COLO668 (cell line): ENCODE measurements around the gene NEU3.
"Not testable (repeated sequence)": the region's sequence is repeated elsewhere in the genome, so short reads cannot be mapped to it uniquely, and the experiment has no call there.

Experiments
- DNase-seq: peaks from one replicate; lab custom pipeline; 2025; ENCODE audit not compliant: unreplicated experiment; lab: John Stamatoyannopoulos, UW

Gene NEU3

GRCh38 chr11:74988541-74989259, at the start of gene NEU3:
NEU3 (plus strand) TSS chr11:74988933; CDS start chr11:74989061, 128 bp downstream.
- peak; percentile 63 for DNase-seq

GRCh38 chr11:74941492-74941891, 47.2 kb upstream of the NEU3 start:
- no peak for DNase-seq

- DNase-seq, result no peak
Observed at GRCh38 chr11:74942073-74942759, 46.5 kb upstream of the NEU3 start.

- DNase-seq, result no peak
Observed at GRCh38 chr11:74948546-74948897, 40.2 kb upstream of the NEU3 start.

- DNase-seq, result peak; percentile 95
Observed at GRCh38 chr11:74948898-74949752, 39.6 kb upstream of the NEU3 start, which contains the start of the genes SPCS2 and XRRA1. SPCS2 (plus strand) TSS chr11:74949266; CDS start chr11:74949286, 20 bp downstream. XRRA1 (minus strand) TSS chr11:74949091; CDS start chr11:74940878, 8,213 bp downstream.

GRCh38 chr11:74949753-74950137, 39.0 kb upstream of the NEU3 start:
- no peak for DNase-seq

GRCh38 chr11:74950374-74950969, 38.3 kb upstream of the NEU3 start:
- no peak for DNase-seq

GRCh38 chr11:74951226-74951625, 37.5 kb upstream of the NEU3 start:
- no peak for DNase-seq

- no peak for DNase-seq
Observed at GRCh38 chr11:74952752-74953151, 36.0 kb upstream of the NEU3 start.

GRCh38 chr11:74953451-74953850, 35.3 kb upstream of the NEU3 start:
- DNase-seq, result no peak

- DNase-seq, result no peak
Observed at GRCh38 chr11:74954199-74954598, 34.5 kb upstream of the NEU3 start.

- DNase-seq, result no peak
Observed at GRCh38 chr11:74956397-74957015, 32.2 kb upstream of the NEU3 start.

GRCh38 chr11:74957937-74958629, 30.6 kb upstream of the NEU3 start:
- no peak for DNase-seq

- not testable (repeated sequence) for DNase-seq
Observed at GRCh38 chr11:74960128-74960527, 28.6 kb upstream of the NEU3 start.

GRCh38 chr11:74966651-74967050, 22.1 kb upstream of the NEU3 start:
- no peak for DNase-seq

- DNase-seq, result no peak
Observed at GRCh38 chr11:74970852-74971395, 17.8 kb upstream of the NEU3 start.

GRCh38 chr11:74971424-74971823, 17.3 kb upstream of the NEU3 start:
- DNase-seq, result no peak

- DNase-seq, result no peak
Observed at GRCh38 chr11:74978041-74978440, 10.7 kb upstream of the NEU3 start.

GRCh38 chr11:74980634-74981033, 8.1 kb upstream of the NEU3 start:
- DNase-seq, result no peak

GRCh38 chr11:74981888-74982287, 6.8 kb upstream of the NEU3 start:
- DNase-seq, result no peak
